HL-60 (cell line): Measurements from ENCODE around the gene AMACR.

Experiments used
- DNase-seq, 2 experiments: peaks; one replicate each; pipeline ENCODE4 v3.0.0-alpha.2; 2010 to 2020; ENCODE audit warnings: low read depth in 1 of 2, low spot score in 1 of 2
- H3K27ac ChIP-seq: fragments of 250-450 bp; sonication (Bioruptor Pico); replicated peaks from 2 replicates; pipeline ENCODE4 v1.5.1; 2020; ENCODE audit warnings: mild to moderate bottlenecking, moderate library complexity
- H3K27me3 ChIP-seq: fragments of 250-450 bp; sonication (Bioruptor Pico); 2 replicates; pipeline ENCODE4 v1.5.1; 2021; ENCODE audit warnings: mild to moderate bottlenecking, moderate library complexity; ENCODE audit not compliant: insufficient read depth, poor library complexity, severe bottlenecking
- H3K4me3 ChIP-seq: replicated peaks from 2 replicates; pipeline ENCODE4 v1.5.1; 2011; ENCODE audit warnings: mild to moderate bottlenecking, control low read depth, low read length; ENCODE audit not compliant: insufficient read depth
- CTCF ChIP-seq: IDR thresholded peaks from one replicate; pipeline ENCODE4 v1.5.1; 2011; ENCODE audit warnings: low read length, control low read depth, inconsistent platforms; ENCODE audit not compliant: insufficient read depth
- GABPA ChIP-seq: IDR thresholded peaks from 2 replicates; pipeline ENCODE4 v1.6.1; 2012; ENCODE audit warnings: low read depth
- POLR2AphosphoS5 ChIP-seq: IDR thresholded peaks from 2 replicates; pipeline ENCODE4 v1.6.1; 2012; ENCODE audit warnings: low read depth
- REST ChIP-seq: IDR thresholded peaks from 2 replicates; pipeline ENCODE4 v1.6.1; 2012; ENCODE audit warnings: low read depth; ENCODE audit not compliant: insufficient replicate concordance
- SPI1 ChIP-seq: IDR thresholded peaks from 2 replicates; pipeline ENCODE4 v1.6.1; 2012; ENCODE audit warnings: low read depth, mild to moderate bottlenecking, borderline replicate concordance

AMACR gene

GRCh38 chr5:33966805-33967204 lies 41.0 kb downstream of the AMACR start:
- TF ChIP-seq CTCF: no peak
- no peak for TF ChIP-seq SPI1
- TF ChIP-seq GABPA: no peak
- TF ChIP-seq POLR2AphosphoS5: no peak
- TF ChIP-seq REST: no peak
- Histone ChIP-seq H3K27me3 (no peaks in the 10 kb centered on the region), H3K27ac (no peak overlapping the region), H3K4me3 (no peak overlapping the region)
- no peak for DNase-seq

- no peak overlapping the region for H3K27ac ChIP-seq
- no peak for TF ChIP-seq POLR2AphosphoS5
- no peak for TF ChIP-seq REST
- TF ChIP-seq CTCF: no peak
- no peak for TF ChIP-seq GABPA
- TF ChIP-seq SPI1: no peak
- H3K4me3 ChIP-seq: no peak overlapping the region
- DNase-seq: no peak
- H3K27me3 ChIP-seq: no peaks in the 10 kb centered on the region
Observed at GRCh38 chr5:33964132-33964700, 43.6 kb downstream of the AMACR start.

- no peak for DNase-seq
- H3K4me3 ChIP-seq: no peak overlapping the region
- H3K27ac ChIP-seq: no peak overlapping the region
- TF ChIP-seq POLR2AphosphoS5: no peak
- TF ChIP-seq CTCF: no peak
- TF ChIP-seq SPI1: no peak
- no peak for TF ChIP-seq GABPA
- no peak for TF ChIP-seq REST
- no peaks in the 10 kb centered on the region for H3K27me3 ChIP-seq
Observed at GRCh38 chr5:33958176-33958575, 49.7 kb downstream of the AMACR start.
